ENCODE results near the gene STAT4.
A peak's percentile ranks its signal among the peaks of the same experiment; 100 is the strongest.

STAT4 gene

GRCh38 chr2:191150600-191151330, at the start of gene STAT4:
TSS of gene STAT4 (minus strand) at chr2:191150994. CDS start at chr2:191148203, 2,791 bp downstream.
- Mint-ChIP-seq H3K9me3 (no peaks in the 10 kb centered on the region), H3K4me3 (peak within 1 kb of the TSS; percentile 85), H3K27ac (peak within 1 kb of the TSS; percentile 93), H3K4me1 (peaks cover 62% of the 10 kb centered on the region), H3K36me3 (peaks cover 38% of the 10 kb centered on the region)
- DNase-seq (ENCODE audit: low spot score in 2 of 2), result peak; percentile 60 to 89
- peak; percentile 92 for ATAC-seq

DNA sequence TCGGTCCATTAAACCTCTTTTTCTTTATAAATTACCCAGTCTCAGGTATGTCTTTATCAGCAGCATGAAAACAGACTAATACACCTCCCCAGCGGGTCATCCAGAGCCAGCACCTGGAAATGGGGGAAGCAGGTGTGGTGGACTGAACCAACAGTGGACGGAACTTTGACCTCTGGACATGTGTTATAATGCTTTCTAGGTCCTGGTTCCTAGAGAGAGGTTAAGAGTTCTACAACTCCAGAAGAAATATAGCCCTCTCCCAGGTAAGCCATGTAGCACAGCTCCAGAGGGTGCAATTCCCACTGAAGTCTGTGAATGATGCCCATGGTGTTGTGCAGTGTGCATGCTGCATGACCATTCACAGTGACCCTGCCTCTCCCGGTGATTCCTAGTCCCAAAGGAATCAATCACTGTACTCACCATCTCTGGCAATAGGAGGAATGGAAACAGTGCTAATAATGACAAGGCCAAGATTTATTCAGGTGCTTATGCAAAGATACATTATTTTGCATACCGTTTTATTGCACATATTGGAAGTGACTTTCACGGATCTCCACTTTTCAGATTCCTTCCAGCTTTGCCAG, 49.2 kb upstream of the STAT4 start:
- Mint-ChIP-seq H3K4me1 (peaks cover 36% of the 10 kb centered on the region), H3K4me3 (no peak overlapping the region), H3K36me3 (no peaks in the 10 kb centered on the region), H3K9me3 (no peaks in the 10 kb centered on the region), H3K27ac (no peak overlapping the region)
- DNase-seq (ENCODE audit: low spot score in 2 of 2) (no peak), ATAC-seq (no peak)

- H3K9me3 Mint-ChIP-seq, result no peaks in the 10 kb centered on the region
- H3K4me1 Mint-ChIP-seq, result peaks cover 35% of the 10 kb centered on the region
These were observed 47.5 kb upstream of the STAT4 start for GRCh38 chr2:191198271-191198670.

GRCh38 chr2:191197096-191197495, 46.3 kb upstream of the STAT4 start:
- H3K4me1 Mint-ChIP-seq, result peaks cover 23% of the 10 kb centered on the region
- H3K27ac Mint-ChIP-seq, result no peak overlapping the region

More at GRCh38 chr2:191198271-191198670, 47.5 kb upstream of the STAT4 start:
- Mint-ChIP-seq H3K4me3 (no peak overlapping the region), H3K27ac (no peak overlapping the region), H3K36me3 (peaks cover 5% of the 10 kb centered on the region)
- no peak for ATAC-seq
- peak in 1 of 2 donors; percentile 38 for DNase-seq (ENCODE audit: low spot score in 2 of 2)

GRCh38 chr2:191195021-191195420, 44.2 kb upstream of the STAT4 start:
- peaks cover 20% of the 10 kb centered on the region for H3K4me1 Mint-ChIP-seq
- H3K9me3 Mint-ChIP-seq, result no peaks in the 10 kb centered on the region
- H3K36me3 Mint-ChIP-seq, result peaks cover 5% of the 10 kb centered on the region
- no peak overlapping the region for H3K4me3 Mint-ChIP-seq
- H3K27ac Mint-ChIP-seq, result peak overlapping the region; percentile 52
- no peak for DNase-seq (ENCODE audit: low spot score in 2 of 2)
- no peak for ATAC-seq

More at GRCh38 chr2:191197096-191197495, 46.3 kb upstream of the STAT4 start:
- ATAC-seq (no peak), DNase-seq (ENCODE audit: low spot score in 2 of 2) (no peak)
- H3K4me3 Mint-ChIP-seq, result no peak overlapping the region
- H3K36me3 Mint-ChIP-seq, result peaks cover 5% of the 10 kb centered on the region
- H3K9me3 Mint-ChIP-seq, result no peaks in the 10 kb centered on the region

- ATAC-seq (no peak), DNase-seq (ENCODE audit: low spot score in 2 of 2) (peak in 1 of 2 donors; percentile 40)
- Mint-ChIP-seq H3K4me1 (peaks cover 42% of the 10 kb centered on the region), H3K36me3 (peaks cover 5% of the 10 kb centered on the region), H3K27ac (no peak overlapping the region), H3K4me3 (no peak overlapping the region), H3K9me3 (no peaks in the 10 kb centered on the region)
These were observed 40.2 kb upstream of the STAT4 start for GRCh38 chr2:191190861-191191552.

- Mint-ChIP-seq H3K27ac (no peak overlapping the region), H3K36me3 (peaks cover 5% of the 10 kb centered on the region)
These were observed 39.6 kb upstream of the STAT4 start for GRCh38 chr2:191190435-191190834.

GRCh38 chr2:191189112-191189635, 38.4 kb upstream of the STAT4 start:
- DNase-seq (ENCODE audit: low spot score in 2 of 2), result no peak
- no peak for ATAC-seq
- Mint-ChIP-seq H3K4me1 (peaks cover 32% of the 10 kb centered on the region), H3K27ac (no peak overlapping the region), H3K9me3 (no peaks in the 10 kb centered on the region), H3K4me3 (peak overlapping the region; percentile 37), H3K36me3 (no peaks in the 10 kb centered on the region)

More at GRCh38 chr2:191190435-191190834, 39.6 kb upstream of the STAT4 start:
- H3K4me3 Mint-ChIP-seq, result no peak overlapping the region
- DNase-seq (ENCODE audit: low spot score in 2 of 2), result peak in 1 of 2 donors; percentile 43
- ATAC-seq, result no peak
- H3K4me1 Mint-ChIP-seq, result peaks cover 42% of the 10 kb centered on the region
- H3K9me3 Mint-ChIP-seq, result no peaks in the 10 kb centered on the region

DNA sequence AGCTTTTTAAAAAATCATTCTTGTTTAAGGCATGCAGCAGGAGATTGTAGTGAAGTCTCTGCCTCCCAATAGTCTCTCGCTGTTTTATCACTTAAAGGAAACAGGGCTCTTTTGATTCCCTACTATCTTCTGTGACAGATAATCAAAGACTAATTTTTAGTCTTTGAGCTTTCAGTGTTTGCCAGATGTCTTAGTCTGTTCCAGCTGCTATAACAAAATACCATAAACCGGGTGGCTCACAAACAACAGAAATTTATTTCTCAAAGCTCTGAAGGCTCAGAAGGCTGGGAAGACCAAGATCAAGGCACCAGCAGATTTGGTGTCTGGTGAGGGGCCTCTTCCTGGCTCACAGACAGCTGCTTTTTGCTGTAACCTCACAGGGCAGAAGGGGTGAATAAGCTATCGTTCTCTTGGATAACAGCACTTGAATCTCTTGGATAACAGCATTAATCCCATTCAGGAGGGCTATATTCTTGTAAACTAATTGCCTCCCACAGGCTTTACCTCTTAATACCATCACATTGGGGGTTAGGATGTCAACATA, 37.8 kb upstream of the STAT4 start:
- Mint-ChIP-seq H3K4me1 (peaks cover 30% of the 10 kb centered on the region), H3K4me3 (peak overlapping the region; percentile 37)

DNA sequence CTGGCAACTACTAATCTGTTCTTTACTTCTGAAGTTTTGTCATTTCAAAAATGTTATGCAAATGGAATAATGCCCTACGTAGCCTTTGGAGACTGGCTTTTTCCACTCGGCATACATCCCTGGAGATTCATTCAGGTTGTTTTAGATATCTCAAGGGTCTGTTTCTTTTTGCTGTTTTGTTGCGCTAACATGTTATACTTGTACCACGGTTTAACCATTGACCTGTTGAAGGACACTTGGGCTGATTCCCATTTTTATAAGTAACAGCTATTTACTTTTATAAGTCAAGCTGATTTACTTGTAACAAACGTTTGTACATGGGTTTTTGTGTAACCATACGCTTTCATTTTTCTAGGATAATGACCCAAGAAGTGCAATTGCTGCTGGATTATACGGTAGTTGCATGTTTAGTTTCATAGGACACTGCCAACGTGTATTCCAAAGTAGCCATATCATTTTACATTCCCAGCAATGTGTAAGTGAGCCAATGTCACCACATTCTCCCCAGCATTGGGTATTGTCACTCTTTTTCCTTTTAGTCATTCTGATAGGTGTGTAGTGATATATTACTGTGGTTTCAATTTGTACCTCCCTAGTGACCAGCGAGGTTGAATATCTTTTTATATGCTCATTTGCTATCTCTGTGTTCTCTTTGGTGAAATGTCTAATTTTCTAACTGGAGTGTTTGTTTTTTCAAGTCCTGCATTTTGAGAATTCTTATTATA, 36.5 kb upstream of the STAT4 start:
- Mint-ChIP-seq H3K4me1 (peaks cover 30% of the 10 kb centered on the region), H3K27ac (no peak overlapping the region), H3K36me3 (no peaks in the 10 kb centered on the region), H3K9me3 (no peaks in the 10 kb centered on the region), H3K4me3 (no peak overlapping the region)
- ATAC-seq, result peak; percentile 59
- DNase-seq (ENCODE audit: low spot score in 2 of 2), result peak in 1 of 2 donors; percentile 4

More for the DNA sequence above, 37.8 kb upstream of the STAT4 start:
- no peak overlapping the region for H3K27ac Mint-ChIP-seq
- ATAC-seq (no peak), DNase-seq (ENCODE audit: low spot score in 2 of 2) (peak in 1 of 2 donors; percentile 41)
- H3K9me3 Mint-ChIP-seq, result no peaks in the 10 kb centered on the region
- no peaks in the 10 kb centered on the region for H3K36me3 Mint-ChIP-seq

DNA sequence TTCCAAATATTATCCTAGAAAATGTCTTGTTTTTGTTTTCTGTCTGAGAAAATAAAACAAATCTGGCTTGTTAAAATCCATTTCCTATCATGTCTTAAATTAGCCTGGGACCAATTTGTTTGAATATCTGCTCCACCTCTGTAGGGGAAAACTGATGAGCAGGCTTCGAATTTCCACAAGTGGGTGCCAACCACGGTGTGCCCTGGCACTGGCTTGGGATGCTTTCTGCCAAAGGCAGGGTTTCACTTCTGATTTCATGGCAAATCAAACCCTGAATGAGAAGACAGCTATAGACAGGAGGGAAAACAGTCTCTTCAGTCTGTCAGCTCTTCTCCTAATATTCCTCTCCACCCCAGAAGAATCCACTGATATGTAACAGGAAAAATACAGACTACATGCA, 33.7 kb upstream of the STAT4 start:
- Mint-ChIP-seq H3K4me3 (no peak overlapping the region), H3K4me1 (peaks cover 16% of the 10 kb centered on the region)
- no peak for DNase-seq (ENCODE audit: low spot score in 2 of 2)

GRCh38 chr2:191183516-191183915, 32.7 kb upstream of the STAT4 start:
- Mint-ChIP-seq H3K36me3 (no peaks in the 10 kb centered on the region), H3K4me1 (peaks cover 9% of the 10 kb centered on the region), H3K27ac (no peak overlapping the region), H3K9me3 (no peaks in the 10 kb centered on the region), H3K4me3 (no peak overlapping the region)
- DNase-seq (ENCODE audit: low spot score in 2 of 2), result no peak
- ATAC-seq, result no peak

More for the DNA sequence above, 33.7 kb upstream of the STAT4 start:
- no peak for ATAC-seq
- no peaks in the 10 kb centered on the region for H3K36me3 Mint-ChIP-seq
- H3K9me3 Mint-ChIP-seq, result no peaks in the 10 kb centered on the region
- H3K27ac Mint-ChIP-seq, result no peak overlapping the region

DNA sequence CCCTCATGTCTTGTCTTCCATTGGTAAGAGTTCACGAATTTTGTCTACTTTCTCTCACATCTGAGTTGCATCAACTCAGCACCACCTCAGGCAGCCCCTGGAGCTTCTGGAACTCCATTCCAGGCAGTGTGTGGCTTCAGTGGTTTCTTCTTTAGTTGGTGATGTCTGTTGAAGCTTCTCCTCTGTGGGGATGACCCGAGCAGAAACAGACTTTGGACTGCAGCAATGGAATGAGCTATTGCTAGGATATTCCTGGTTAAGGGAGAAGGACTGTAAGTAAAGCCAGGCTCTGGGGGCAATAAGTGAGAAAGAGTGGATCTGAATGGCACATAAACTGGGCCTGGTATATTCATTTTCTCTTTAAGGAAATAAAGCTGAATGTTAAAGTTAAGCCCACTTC, 32.3 kb upstream of the STAT4 start:
- DNase-seq (ENCODE audit: low spot score in 2 of 2) (no peak), ATAC-seq (no peak)
- H3K9me3 Mint-ChIP-seq, result no peaks in the 10 kb centered on the region
- H3K36me3 Mint-ChIP-seq, result no peaks in the 10 kb centered on the region
- H3K4me1 Mint-ChIP-seq, result peaks cover 7% of the 10 kb centered on the region
- no peak overlapping the region for H3K4me3 Mint-ChIP-seq
- H3K27ac Mint-ChIP-seq, result no peak overlapping the region

DNA sequence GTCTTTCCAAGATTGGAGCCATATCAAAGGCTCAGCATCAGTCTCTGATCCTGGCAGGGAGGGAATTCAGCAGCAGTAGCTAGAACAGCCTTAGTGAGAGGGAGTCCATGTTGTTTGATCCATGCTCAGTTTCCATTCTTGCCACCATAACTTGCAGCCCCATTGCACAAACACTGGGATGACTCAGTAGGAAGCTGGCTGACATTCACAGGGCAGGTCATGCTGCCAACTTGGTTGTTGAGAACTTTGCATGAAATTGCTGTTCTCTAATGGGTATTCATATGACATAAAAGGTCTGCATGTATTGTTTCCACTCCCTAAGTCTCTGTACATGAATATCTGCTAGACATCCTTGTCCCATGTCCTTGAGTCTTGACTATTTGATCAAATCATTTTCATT, 29.9 kb upstream of the STAT4 start:
- H3K4me3 Mint-ChIP-seq, result no peak overlapping the region
- ATAC-seq (peak; percentile 24), DNase-seq (ENCODE audit: low spot score in 2 of 2) (no peak)
- H3K27ac Mint-ChIP-seq, result no peak overlapping the region
- H3K36me3 Mint-ChIP-seq, result no peaks in the 10 kb centered on the region
- H3K9me3 Mint-ChIP-seq, result no peaks in the 10 kb centered on the region
- peaks cover under 1% of the 10 kb centered on the region for H3K4me1 Mint-ChIP-seq

All from stimulated activated effector memory CD8-positive, alpha-beta T cell treated with anti-CD3 and anti-CD28 coated beads, Interleukin-12 subunit alpha, Interleukin-12 subunit beta, amount 100 ng/mL, for 72 hours (primary cell).